Endothelial cell of hepatic sinusoid (primary cell): Measurements from ENCODE around the gene HIPK2.

Source experiments
- in situ Hi-C: cut with HindIII; loops from 2 replicates; pipeline ENCODE4 v1.10.0; 2017; ENCODE audit warnings: low sequenced_read_pairs

HIPK2 gene

GRCh38 chr7:139737221-139738100 lies 40.3 kb downstream of the HIPK2 start:
- in situ Hi-C loops: no loop called here

GRCh38 chr7:139735912-139736595 lies 41.7 kb downstream of the HIPK2 start:
- in situ Hi-C loops: no loop called here

GRCh38 chr7:139735466-139735865 lies 42.3 kb downstream of the HIPK2 start:
- in situ Hi-C loops: no loop called here

- in situ Hi-C loops: no loop called here
Observed at GRCh38 chr7:139734395-139734794, 43.4 kb downstream of the HIPK2 start.

- in situ Hi-C loops: no loop called here
Observed at GRCh38 chr7:139733751-139734150, 44.0 kb downstream of the HIPK2 start.

GRCh38 chr7:139732471-139733167 lies 45.2 kb downstream of the HIPK2 start:
- in situ Hi-C loops: no loop called here

GRCh38 chr7:139731802-139732470 lies 45.9 kb downstream of the HIPK2 start:
- in situ Hi-C loops: no loop called here

- in situ Hi-C loops: no loop called here
Observed at GRCh38 chr7:139730746-139731612, 46.8 kb downstream of the HIPK2 start.

GRCh38 chr7:139728203-139728602 lies 49.6 kb downstream of the HIPK2 start:
- in situ Hi-C loops: no loop called here

GRCh38 chr7:139727151-139727705 lies 50.6 kb downstream of the HIPK2 start:
- in situ Hi-C loops: no loop called here

- in situ Hi-C loops: no loop called here
Observed at GRCh38 chr7:139726485-139726869, 51.3 kb downstream of the HIPK2 start.

GRCh38 chr7:139725858-139726484 lies 51.8 kb downstream of the HIPK2 start:
- in situ Hi-C loops: no loop called here

- in situ Hi-C loops: no loop called here
Observed at GRCh38 chr7:139725077-139725476, 52.7 kb downstream of the HIPK2 start.

GRCh38 chr7:139722604-139723003 lies 55.2 kb downstream of the HIPK2 start:
- in situ Hi-C loops: no loop called here

GRCh38 chr7:139721821-139722220 lies 56.0 kb downstream of the HIPK2 start:
- in situ Hi-C loops: no loop called here

- in situ Hi-C loops: no loop called here
Observed at GRCh38 chr7:139721417-139721816, 56.4 kb downstream of the HIPK2 start.

- in situ Hi-C loops: no loop called here
Observed at GRCh38 chr7:139720705-139721231, 57.0 kb downstream of the HIPK2 start.

GRCh38 chr7:139720186-139720585 lies 57.6 kb downstream of the HIPK2 start:
- in situ Hi-C loops: no loop called here

GRCh38 chr7:139718859-139719258 lies 58.9 kb downstream of the HIPK2 start:
- in situ Hi-C loops: no loop called here
